ES-I3 (cell line): ENCODE results near the gene RAD51B.

Experiments used
- H3K36me3 ChIP-seq: 2 replicates; pipeline ENCODE4 v1.6.1; 2013; ENCODE audit warnings: mild to moderate bottlenecking, low read length, control low read depth, moderate library complexity; ENCODE audit not compliant: insufficient read depth
- H3K4me1 ChIP-seq: 2 replicates; pipeline ENCODE4 v1.6.1; 2013; ENCODE audit warnings: mild to moderate bottlenecking, control low read depth, low read length; ENCODE audit not compliant: insufficient read depth
- H3K9ac ChIP-seq: 2 replicates; pipeline ENCODE4 v1.6.1; 2013; ENCODE audit warnings: low read depth, mild to moderate bottlenecking, low read length, moderate library complexity
- H3K9me3 ChIP-seq: 2 replicates; pipeline ENCODE4 v1.6.1; 2013; ENCODE audit warnings: mild to moderate bottlenecking, low read length, moderate library complexity; ENCODE audit not compliant: control insufficient read depth, insufficient read depth

The RAD51B gene

DNA sequence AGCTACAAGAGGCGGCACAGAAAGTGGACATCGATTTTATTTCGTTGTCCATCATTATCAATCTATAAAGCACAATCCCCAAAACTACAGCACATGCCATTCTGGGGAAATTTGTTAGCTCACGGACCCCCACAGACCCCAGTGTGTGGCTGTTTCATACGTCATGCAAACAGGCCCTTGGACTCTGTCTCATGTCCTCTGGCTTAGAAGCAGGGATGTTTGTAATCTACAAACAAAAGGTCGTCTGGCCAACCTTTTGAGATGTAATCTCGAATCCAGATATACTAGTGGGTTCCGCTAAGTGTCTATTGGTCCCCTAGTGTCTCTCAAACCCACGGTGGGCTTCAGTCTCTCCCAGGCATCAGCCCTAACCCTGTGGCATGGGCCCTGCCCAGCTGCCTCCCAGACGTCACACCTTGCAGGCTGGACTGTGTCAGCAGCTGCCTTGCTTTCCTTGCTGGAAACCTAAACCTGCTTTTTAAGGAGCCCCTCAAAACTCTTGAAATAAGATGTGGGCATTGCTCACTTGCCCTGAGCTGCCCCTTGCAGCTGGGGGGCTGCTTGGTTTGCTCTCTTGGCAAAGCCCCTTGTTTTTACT, 752.4 kb downstream of the RAD51B start:
- H3K36me3 ChIP-seq = no peaks in the 10 kb centered on the region
- H3K9ac ChIP-seq = no peak overlapping the region
- peaks cover 15% of the 10 kb centered on the region; the same call in 1 of the 2 replicates for H3K4me1 ChIP-seq
- H3K9me3 ChIP-seq = no peaks in the 10 kb centered on the region; the same call in none of the 2 replicates

DNA sequence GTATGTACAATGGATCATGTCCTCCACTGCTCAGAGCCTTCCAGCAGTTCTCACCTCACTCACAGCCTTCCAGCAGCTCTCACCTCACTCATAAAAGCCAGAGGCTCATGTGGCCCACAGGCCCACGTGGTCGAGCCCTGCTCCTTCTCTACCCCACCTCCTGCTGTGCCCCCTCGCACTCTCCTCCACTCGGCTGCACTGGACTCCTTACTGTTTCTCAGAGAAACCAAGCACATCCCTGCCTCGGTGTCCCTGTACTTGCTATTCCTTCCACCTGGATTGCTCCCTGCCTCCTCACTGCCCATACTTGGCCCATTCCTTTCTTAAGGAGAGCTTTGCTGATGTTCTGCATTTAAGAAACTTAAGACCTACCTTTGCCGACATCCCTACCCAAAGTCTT, 753.5 kb downstream of the RAD51B start:
- Histone ChIP-seq H3K36me3 (no peaks in the 10 kb centered on the region), H3K4me1 (peaks cover 21% of the 10 kb centered on the region; the same call in 1 of the 2 replicates), H3K9ac (no peak overlapping the region), H3K9me3 (no peaks in the 10 kb centered on the region; the same call in none of the 2 replicates)

DNA sequence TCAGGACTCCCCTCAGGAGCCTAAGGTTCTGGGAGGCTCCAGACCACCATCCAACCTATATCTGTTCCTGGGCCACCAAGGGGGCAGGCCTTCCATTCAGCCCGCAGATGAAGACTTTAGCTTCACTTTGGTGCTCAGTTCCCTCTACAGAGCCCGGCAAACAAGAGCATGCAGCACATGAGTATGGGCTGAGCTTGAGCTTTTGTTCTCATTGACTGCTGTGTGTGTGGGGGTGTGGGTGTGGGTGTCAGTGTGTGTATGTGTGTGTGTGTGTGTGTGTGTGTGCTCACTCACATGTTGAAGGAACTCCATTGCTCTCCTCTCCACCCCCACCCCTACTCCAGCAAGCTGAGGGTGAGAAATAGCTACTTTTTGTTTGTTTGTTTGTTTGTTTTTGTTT, 754.1 kb downstream of the RAD51B start:
- Histone ChIP-seq H3K9me3 (no peaks in the 10 kb centered on the region; the same call in none of the 2 replicates), H3K9ac (no peak overlapping the region), H3K4me1 (peaks cover 21% of the 10 kb centered on the region; the same call in 1 of the 2 replicates), H3K36me3 (no peaks in the 10 kb centered on the region)

DNA sequence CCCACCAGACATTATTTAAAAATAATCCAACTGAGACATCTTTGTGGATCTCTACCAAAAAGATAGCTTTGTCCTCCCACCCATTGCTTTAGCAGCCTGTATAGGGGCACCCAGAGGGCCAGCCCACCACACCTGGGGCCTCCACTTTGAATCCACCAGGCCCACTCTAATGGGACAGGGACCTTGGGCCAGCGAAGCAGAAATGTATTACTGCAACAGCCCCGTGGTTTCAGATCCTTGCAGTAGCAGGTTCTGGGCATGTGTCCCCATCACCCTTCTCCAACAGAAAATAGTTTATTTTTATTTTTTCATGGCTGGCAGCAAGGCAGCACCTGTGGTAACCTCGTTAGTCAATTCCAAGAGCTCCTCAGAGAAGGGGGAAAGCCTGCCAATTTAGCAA, 754.9 kb downstream of the RAD51B start:
- Histone ChIP-seq H3K36me3 (no peaks in the 10 kb centered on the region), H3K4me1 (peaks cover 21% of the 10 kb centered on the region; the same call in 1 of the 2 replicates), H3K9me3 (no peaks in the 10 kb centered on the region; the same call in none of the 2 replicates), H3K9ac (no peak overlapping the region)

DNA sequence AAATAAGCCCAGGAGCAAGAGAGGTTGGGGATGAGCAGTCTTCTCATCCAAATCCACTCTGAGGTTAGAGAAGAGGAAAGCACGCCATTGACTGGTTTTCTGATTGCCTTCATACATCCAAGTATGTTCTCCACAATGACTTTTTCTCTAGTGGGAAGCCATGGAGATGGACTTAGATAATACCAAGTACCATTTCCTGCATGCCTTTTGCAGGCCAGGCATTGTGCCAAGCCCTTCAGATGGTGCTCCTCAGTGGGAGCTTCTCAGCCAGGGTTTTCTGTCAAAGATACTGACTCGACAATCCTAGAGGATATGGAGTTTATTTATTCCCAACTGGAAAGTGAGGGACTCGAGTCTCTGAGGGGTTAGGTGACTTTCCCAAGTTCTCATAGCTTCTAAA, 755.3 kb downstream of the RAD51B start:
- Histone ChIP-seq H3K4me1 (peaks cover 18% of the 10 kb centered on the region; the same call in 1 of the 2 replicates), H3K36me3 (no peaks in the 10 kb centered on the region), H3K9ac (no peak overlapping the region), H3K9me3 (no peaks in the 10 kb centered on the region; the same call in none of the 2 replicates)

DNA sequence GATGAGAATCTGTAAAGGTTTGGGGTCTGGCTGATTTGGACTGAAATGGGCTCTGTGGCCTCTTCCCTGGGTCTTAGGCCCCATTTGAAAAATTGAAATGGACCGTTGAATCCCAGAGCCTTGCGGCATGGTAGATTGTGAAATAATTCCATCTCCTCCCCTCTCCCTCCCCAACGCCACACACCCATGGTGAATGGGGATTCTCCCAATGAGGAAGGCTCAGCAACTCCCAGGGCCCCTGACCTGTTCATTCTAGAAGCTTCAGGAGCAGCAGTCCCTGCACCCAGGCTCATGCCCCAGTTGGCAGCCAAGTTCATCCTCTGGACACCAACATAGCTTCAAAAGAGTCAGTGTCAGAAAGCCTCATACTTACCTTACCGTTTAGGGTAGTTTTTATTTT, 755.8 kb downstream of the RAD51B start:
- no peaks in the 10 kb centered on the region for H3K36me3 ChIP-seq
- H3K4me1 ChIP-seq = peaks cover 18% of the 10 kb centered on the region; the same call in 1 of the 2 replicates
- H3K9ac ChIP-seq = no peak overlapping the region
- H3K9me3 ChIP-seq = no peaks in the 10 kb centered on the region; the same call in none of the 2 replicates

DNA sequence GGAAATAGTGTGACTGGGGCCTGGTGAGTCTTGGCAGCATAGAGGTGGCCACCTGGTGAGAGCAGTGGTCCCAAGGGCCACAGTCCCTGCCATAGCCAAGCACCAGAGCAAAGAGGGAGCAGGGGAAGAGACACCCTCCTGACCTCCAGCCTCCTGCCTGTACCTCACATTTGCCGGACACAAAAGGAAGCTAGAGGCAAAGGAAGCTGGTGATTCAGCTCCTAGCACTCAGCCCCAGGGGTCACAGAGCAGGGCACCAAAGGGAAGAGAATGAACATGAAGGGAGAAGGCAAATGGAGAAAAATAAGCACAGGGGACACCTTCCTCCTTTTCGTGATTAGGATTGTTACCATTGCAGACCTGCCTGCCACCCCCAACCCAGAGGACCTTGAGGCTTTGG, 756.5 kb downstream of the RAD51B start:
- H3K36me3 ChIP-seq = no peaks in the 10 kb centered on the region
- H3K9ac ChIP-seq = no peak overlapping the region
- H3K4me1 ChIP-seq = peaks cover 18% of the 10 kb centered on the region; the same call in 1 of the 2 replicates
- no peaks in the 10 kb centered on the region; the same call in 1 of the 2 replicates for H3K9me3 ChIP-seq

DNA sequence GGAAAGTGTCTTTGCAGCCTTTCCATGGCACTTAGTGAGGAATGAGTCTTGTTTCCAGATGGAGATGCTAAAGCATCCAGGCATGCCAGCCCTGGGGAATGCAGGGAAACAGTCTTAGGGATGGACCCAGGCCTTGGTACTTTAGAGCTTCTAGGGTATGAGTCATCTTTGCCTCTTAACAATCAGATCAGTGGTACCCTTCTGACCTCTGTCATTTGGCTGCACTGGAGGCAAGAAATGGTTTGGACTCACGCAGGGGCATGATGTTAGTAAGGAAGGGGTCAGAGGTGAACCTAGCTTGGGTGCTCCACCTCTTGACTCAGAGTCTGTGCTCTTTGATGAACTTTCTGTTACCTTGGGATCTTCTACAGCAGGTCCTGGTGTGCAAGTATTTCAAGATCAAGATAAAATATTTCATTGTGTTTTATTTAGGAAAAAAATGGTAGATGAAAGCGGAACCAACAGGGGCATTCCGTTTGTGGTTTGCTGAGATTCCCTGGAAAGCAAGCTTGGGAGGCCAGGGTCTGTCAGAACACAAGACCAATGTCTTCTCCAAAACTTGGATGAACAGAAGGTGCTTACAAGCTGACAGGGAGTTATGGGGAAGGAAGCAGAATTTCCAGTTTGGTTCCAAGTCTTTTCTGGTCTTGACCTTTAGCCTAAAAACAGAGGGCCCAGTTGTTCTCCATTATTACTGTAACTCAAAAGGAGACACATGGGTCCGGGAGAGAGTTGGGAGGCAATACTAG, 757.1 kb downstream of the RAD51B start:
- Histone ChIP-seq H3K36me3 (no peaks in the 10 kb centered on the region), H3K9me3 (no peaks in the 10 kb centered on the region), H3K9ac (no peak overlapping the region), H3K4me1 (peaks cover 18% of the 10 kb centered on the region; the same call in 1 of the 2 replicates)

DNA sequence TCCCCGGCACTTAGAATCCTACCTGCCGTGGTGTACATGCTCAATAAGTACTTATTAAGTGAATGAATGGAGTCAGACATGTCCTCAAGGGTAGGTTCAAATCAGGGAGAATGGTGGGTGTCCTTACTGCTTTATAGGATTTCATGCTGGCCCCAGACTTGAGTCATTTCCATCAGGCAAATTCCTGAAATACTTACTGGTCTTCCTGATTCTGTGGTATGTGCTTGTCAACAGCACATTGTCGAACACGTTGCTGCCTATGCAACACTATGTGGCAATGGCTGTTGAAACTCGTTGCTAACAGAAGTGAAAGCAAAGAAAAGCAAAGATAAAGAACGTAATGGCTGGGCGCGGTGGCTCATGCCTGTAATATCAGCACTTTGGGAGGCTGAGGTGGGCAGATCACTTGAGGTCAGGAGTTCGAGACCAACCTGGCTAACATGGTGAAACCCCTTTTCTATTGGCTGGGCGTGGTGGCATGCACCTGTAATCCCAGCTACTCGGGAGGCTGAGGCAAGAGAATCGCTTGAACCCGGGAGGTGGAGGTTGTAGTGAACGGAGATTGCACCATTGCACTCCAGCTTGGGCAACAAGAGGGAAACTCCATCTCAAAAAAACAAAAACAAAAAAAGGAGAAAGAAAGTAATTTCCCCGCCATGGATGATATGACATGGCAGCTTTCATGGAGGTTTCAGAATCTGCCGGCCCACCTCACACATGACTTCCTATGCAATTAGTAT, 758.4 kb downstream of the RAD51B start:
- H3K36me3 ChIP-seq = no peaks in the 10 kb centered on the region
- H3K9ac ChIP-seq = no peak overlapping the region
- H3K4me1 ChIP-seq = peaks cover 18% of the 10 kb centered on the region; the same call in 1 of the 2 replicates
- no peaks in the 10 kb centered on the region for H3K9me3 ChIP-seq

DNA sequence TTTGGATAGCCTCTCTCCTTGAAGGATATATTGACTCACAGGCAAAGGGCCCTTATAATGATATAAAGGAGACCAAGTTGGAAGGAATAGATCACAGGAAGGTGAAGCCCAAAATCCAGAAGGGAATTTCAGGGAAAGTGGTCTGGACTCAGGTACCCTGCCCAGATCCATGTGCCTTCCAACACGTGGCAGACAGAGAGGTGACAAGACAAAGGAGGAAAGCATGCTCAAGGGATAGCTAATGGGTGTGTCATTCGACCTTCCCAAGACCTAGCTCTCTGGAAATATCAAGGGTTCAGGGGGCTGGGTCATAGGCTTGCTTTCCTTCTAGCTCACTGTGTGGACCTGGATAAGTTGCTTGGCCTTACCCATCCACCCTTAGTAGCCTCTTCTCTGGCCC, 759.0 kb downstream of the RAD51B start:
- Histone ChIP-seq H3K4me1 (peaks cover 18% of the 10 kb centered on the region; the same call in 1 of the 2 replicates), H3K9ac (no peak overlapping the region), H3K36me3 (no peaks in the 10 kb centered on the region), H3K9me3 (no peaks in the 10 kb centered on the region)

DNA sequence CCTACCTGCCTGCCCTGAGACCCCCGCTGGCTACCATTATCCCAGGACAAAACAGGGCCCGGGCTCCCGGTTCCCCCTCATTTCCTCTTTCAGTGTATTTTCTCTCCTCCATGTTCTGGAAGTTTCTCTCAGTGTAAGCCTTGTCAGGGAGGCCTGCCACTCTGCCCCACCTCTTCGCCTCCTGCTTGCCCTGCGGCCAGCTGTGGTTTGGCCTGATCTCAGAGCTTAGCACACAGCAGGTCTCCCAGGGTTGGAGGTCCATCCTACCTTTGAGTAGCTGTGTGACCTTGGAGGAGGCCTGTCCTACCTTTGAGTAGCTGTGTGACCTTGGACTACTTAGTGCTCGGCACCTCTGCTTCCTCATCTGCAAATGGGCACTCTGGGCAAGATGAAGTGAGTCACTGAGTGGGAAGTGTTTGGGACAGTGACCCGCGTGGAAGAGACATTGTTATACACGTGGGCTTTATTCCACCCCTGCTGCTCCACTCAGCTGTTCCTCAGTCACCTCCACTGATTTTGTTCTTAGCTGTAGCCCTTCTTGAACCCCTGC, 760.6 kb downstream of the RAD51B start:
- no peaks in the 10 kb centered on the region for H3K36me3 ChIP-seq
- H3K9ac ChIP-seq = no peak overlapping the region
- H3K4me1 ChIP-seq = peaks cover 18% of the 10 kb centered on the region
- no peaks in the 10 kb centered on the region for H3K9me3 ChIP-seq

DNA sequence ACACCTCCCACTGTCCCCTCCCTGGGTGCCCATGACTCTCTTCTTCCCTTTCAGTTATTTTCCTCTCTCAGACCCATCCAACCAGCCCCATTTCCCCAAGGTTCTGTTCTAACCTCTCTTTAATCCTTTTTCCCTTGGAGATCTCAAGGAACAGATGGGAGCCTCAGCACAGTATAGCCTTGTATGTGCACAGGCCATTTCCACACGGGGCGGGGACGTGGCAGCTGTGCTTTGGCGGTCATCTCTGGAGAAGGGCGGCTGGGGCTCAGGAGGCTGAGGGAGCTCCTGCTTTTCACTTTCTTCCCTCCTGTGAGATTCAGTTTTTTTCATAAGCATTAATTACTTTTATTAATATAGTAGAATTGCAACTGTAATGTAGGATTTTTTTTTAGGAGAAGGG, 761.1 kb downstream of the RAD51B start:
- no peaks in the 10 kb centered on the region for H3K9me3 ChIP-seq
- no peaks in the 10 kb centered on the region for H3K36me3 ChIP-seq
- peaks cover 23% of the 10 kb centered on the region for H3K4me1 ChIP-seq
- H3K9ac ChIP-seq = no peak overlapping the region

DNA sequence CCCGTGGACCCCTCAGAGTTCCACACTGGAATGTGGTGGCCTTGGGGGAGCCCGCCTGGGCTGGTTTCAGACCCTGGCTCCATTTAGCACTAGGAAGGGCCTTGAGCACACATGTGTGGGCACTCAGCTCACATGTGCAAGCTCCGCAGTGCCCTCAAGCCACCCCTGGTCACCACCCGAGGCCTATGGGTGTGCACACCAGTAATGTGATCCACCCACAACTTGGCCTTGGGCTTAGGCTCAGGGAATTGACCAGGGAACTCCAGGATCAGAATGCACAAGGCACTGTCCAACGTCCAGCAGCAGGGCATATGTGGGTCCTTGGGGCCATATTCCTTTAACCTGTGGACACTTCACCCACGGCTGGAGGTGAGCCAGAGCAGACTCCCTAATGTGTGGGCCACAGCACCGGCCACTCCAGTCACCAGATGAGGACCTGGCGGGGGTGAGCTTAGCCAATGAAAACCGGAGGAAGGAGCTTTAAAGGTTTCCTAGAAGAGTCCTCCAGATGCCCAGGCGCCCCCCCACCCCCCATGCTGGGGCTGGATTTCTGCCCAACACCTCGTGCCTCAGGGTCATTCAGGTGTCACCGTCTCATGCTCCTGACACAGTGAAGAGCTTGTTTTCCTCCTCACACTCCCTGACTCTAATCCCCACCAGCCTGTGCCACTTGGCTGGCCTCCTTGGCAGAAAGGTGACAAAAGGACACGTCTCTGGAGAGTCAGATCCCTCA, 764.1 kb downstream of the RAD51B start:
- Histone ChIP-seq H3K9ac (no peak overlapping the region), H3K4me1 (peaks cover 25% of the 10 kb centered on the region), H3K36me3 (no peaks in the 10 kb centered on the region), H3K9me3 (no peaks in the 10 kb centered on the region)

DNA sequence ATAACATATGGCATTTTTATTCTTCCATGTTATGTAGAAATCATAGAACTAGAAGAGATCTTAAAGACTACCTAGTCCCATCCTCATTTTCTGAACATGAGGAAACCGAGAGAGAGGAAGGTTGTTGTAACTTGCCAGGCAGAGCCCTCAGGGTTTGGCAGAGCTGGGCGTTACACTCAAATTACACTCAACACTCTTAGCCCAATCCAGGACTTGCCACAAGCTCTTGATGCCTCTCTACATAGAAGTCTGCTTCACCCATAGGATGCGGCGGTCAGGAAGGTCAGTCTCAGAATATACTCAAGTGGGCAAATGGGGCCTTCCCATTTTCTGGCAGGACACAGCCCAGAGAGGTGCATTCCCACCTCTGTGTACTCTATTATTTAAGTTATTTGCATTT, 765.2 kb downstream of the RAD51B start:
- Histone ChIP-seq H3K9ac (no peak overlapping the region), H3K9me3 (no peaks in the 10 kb centered on the region), H3K4me1 (peaks cover 33% of the 10 kb centered on the region), H3K36me3 (no peaks in the 10 kb centered on the region)
